Stimulated activated CD4-positive, alpha-beta T cell treated with anti-CD3 and anti-CD28 coated beads, Interleukin-4, amount 100 ng/mL, for 48 hours (primary cell): ENCODE results near the gene WDR45B.
"Not testable (repeated sequence)": the region's sequence is repeated elsewhere in the genome, so short reads cannot be mapped to it uniquely, and the experiment has no call there.

Experiments
- DNase-seq, 2 donors: peaks; one replicate each; pipeline ENCODE4 v3.0.0-alpha.2; 2020; ENCODE audit warnings: low read depth in 2 of 2

Gene WDR45B

DNA sequence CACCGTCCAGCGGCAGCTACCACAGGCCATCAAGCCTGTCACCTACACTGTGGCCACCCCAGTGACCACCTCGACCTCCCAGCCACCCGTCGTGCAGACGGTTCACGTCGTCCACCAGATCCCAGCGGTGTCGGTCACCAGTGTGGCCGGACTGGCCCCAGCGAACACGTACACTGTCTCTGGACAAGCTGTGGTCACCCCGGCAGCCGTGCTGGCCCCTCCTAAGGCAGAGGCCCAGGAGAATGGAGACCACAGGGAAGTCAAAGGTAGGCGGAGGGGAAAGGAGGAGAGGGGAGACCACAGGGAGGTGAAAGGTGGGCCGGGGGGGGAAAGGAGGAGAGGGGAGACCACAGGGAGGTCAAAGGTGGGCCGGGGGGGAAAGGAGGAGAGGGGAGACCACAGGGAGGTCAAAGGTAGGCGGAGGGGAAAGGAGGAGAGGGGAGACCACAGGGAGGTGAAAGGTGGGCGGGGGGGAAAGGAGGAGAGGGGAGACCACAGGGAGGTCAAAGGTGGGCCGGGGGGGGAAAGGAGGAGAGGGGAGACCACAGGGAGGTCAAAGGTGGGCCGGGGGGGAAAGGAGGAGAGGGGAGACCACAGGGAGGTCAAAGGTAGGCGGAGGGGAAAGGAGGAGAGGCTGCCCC, 62.2 kb downstream of the WDR45B start:
- not testable (repeated sequence) for DNase-seq

DNA sequence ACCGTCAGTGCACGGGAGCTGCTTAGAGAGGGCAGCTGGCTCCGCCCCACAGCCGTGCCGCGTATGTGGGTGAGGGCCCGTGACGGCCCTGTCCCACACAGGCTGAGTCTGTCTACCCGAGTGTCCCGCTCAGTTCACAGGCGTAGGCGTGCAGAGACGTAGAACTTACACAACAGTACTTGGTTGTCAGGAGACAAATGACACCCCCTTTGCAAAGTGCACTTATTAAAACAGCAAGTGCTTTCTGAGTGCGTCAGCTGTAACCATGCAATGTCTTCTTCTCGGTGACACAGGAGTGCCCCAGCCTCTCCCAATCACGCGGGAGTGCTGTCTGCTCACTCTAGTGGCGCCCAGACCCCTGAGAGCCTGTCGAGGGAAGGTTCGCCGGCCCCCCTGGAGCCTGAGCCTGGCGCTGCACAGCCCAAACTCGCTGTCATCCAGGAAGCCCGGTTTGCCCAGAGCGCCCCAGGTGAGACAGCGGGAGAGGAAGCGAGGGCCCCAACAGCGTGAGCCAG, 64.5 kb downstream of the WDR45B start:
- DNase-seq: no peak

DNA sequence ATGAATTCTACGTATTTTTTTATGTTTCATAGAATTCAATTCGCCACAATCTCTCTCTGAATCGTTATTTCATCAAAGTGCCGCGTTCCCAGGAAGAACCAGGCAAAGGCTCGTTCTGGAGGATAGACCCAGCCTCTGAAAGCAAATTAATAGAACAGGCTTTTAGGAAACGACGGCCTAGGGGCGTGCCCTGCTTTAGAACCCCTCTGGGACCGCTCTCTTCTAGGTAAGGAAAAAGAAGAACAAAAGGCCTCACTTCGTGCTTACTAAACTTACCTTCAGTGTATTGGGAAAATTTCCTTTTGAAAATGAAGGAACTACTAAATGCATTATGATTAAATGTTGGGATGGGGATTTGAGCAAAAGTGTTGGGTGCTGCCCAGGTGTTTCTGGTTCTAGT, 65.5 kb downstream of the WDR45B start:
- no peak for DNase-seq

DNA sequence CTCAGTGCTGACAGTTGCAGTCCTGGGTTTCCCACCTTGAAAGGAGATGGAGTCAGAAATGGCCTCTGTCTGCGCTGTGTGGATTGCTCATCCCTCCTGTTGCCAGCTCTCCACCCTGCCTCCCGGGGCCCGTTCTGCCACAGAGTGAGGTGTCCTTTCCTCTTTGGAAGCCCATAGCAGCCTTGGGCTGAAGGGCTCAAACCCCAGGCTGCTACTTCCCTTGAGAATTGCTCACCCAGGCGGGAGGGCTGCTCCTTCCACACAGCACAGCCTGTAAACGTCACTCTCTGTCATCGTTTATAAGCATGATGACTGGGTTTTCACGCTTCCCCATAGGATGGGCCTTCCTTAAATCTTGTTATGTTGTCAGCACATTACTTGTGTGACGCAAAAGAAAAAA, 66.0 kb downstream of the WDR45B start:
- DNase-seq: no peak

DNA sequence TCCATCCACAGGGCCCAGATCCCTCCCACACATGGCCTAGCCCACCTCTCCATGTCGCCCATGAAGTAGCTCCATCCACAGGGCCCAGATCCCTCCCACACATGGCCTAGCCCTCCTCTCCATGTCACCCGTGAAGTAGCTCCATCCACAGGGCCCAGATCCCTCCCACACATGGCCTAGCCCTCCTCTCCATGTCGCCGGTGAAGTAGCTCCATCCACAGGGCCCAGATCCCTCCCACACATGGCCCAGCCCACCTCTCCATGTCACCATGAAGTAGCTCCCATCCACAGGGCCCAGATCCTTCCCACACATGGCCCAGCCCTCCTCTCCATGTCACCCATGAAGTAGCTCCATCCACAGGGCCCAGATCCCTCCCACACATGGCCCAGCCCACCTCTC, 68.3 kb downstream of the WDR45B start:
- not testable (repeated sequence) for DNase-seq

DNA sequence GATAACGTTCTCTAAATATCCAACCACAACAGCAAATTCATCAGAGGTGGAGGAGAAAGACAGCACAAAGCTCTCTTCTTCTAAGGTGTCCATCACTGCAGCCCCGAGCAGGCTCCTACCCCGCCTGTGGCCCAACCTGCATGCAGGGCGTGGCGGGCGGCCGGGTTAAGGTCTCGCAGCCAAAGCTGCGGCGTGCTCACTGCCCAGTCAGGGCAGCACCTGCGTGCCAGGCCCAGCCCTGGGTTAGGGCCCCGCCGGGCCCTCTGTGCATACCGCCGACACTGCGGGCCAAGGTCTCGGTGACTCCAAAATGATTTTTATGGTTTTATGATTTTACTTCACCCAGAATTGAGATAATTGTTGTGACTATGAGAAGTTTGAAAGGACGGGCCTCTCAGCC, 70.9 kb downstream of the WDR45B start:
- no peak for DNase-seq

DNA sequence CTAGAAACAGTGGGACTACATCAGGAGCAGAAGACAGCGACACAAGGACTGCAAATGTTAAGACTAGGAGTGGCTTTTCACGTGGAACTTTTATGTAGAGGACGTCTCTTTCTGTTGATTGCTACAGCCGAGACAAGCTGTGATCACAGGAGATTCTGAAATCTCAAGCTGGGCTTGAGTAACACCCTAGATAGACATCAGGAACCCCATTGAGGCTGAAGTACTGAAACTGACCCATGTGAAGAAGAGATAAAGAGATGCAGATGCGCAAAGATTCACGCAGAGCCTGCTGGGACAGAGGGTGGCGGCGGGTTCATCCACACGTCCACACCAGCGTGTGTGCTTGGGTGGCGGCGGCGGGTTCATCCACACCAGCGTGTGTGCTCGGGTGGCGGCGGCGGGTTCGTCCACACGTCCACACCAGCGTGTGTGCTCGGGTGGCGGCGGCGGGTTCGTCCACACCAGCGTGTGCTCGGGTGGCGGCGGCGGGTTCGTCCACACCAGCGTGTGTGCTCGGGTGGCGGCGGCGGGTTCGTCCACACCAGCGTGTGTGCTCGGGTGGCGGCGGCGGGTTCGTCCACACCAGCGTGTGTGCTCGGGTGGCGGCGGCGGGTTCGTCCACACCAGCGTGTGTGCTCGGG, 72.5 kb downstream of the WDR45B start:
- DNase-seq: not testable (repeated sequence)

DNA sequence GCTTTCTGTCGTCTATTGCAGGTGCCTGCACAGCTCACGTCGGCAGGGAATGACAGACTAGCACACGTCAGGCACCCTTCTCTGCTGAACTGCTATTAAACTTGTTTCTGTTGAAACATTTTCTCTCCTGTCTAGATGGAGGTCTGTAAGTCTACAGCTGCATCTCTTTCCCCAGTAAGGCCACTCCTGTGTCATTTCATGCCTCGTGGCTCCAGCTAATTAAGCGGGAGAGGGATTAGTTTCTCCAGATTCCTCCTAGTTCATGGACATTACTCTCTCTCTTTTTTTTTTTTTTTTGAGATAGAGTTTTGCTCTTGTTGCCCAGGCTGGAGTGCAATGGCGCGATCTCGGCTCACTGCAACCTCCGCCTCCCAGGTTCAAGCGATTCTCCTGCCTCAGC, 74.2 kb downstream of the WDR45B start:
- DNase-seq: no peak

DNA sequence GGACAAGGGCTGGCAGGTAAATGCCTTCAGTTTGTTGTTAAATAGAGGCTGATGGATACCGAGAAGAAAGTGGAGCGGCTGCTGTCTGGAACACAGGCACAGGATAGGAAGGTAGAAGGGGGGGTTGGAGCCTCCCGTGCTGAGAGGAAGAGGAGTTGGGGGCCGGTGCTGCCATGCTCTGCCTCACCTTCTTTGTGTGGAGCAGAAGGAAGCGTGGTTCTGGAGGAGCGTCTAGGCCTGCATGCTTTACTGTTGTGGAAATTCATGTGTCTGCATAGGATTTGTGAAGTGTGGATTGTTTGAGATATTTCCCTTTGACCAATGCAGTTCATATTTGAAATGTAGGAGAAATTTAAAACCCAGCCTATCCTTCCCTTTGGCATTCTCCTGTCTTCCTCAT, 76.4 kb downstream of the WDR45B start:
- no peak for DNase-seq

DNA sequence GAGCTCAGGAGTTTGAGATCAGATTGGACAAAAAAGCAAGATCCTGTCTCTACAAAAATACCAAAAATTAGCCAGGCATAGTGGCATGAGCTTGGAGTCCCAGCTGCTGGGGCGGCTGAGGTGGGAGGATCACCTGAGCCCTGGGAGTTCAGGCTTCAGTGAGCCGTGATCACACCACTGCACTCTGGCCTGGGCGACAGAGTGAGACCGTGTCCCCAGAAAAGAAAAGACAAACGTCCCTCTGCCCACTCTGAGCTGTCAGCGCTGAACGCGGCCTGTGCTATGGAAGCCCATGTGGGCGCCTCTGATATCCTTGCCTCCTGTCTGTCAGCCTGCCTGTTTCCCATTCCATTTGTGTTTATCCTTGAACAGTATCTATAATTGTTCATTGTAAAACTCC, 78.0 kb downstream of the WDR45B start:
- DNase-seq: no peak

DNA sequence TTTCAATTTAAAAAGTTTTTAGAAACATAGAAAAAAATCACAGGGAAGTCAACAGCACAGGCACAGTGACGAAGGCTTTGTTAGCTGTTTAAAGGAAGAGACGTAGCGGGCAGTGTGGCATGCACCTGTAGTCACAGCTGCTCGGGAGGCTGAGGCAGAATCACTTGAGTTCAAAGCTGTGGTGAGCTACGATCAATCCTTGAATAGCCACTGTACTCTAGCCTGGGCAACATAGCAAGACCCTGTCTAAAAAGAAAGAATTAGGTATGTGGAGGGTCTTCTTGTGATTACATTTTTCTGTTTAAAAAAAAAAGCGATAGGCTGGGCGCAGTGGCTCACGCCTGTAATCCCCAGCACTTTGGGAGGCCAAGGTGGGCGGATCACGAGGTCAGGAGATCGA, 78.6 kb downstream of the WDR45B start:
- DNase-seq: no peak

DNA sequence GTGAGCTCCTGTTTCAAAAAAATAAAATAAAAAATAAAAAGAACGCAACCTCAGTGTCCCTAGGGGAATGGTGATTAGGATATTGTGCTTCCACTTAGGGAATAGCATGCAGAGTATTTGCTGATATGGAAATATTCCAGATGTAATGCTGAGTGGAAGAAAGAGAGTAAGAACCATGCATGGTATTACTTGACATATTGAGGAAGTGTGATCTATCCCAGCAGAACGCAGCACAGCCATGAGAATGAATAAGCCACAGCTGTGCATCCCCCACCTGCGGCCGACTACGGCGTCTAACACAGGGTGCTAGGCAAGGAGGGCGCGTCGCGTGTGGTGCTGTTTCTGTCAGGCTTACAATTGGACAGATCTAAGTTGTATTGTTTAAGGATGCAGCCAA, 79.2 kb downstream of the WDR45B start:
- no peak for DNase-seq

DNA sequence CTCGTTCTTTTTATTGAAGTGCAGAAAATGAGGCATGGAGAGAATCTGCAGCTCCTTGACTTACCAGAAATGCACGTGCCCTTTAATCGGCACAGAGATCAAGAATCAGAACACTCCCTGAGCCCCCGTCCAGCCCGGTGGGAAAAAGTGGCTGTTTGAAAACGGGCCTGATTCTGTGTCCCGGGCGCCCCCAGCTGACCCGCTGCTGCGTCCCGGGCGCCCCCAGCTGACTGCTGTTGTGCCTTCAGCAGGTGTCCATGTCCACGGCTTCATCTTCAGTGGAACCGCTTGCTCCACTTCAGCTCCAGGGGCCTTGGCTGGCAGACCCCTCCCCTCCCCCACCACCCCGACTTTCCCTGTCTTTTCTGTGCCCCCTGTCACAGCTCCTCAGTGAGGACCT, 81.0 kb downstream of the WDR45B start:
- no peak for DNase-seq

DNA sequence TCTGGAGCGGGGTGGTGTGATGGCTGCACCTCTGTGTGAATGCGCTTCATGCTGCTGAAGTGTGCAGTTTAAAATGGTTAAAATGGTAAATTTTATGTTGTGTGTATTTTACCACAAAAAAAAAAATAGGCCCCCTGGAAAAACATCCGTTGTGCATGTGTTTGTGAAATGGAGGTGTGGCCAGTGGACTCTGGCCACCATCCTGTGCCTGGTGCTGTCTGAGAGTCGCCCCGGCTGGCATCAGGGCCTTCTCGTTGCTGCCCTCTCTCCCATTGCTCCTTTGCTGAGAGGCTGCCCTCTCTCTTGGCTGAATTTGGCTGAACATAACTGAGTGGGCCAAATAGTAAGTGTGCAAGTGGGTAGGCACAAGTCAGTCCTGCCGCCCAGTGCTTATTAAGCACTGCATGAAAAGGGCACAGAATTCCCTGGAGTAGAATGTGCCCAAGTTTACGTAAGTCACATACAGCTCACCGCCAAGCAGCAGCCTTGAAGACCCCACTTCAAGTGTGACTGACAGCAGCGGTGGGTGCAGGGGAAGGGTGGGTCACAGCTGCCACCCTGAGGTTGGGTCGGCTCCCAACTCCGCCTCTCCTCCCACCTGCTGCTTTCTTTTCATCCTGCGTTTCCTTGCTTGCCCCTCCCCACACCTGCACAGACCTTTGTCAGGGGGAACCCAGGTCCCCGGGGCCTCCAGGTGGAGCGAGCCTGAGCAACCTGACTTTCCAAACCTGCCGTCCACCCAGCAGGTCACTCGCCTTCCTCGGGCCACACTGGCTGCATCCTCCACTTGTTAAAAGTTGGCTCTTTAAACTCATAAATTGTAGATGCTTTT, 81.9 kb downstream of the WDR45B start:
- DNase-seq: no peak

DNA sequence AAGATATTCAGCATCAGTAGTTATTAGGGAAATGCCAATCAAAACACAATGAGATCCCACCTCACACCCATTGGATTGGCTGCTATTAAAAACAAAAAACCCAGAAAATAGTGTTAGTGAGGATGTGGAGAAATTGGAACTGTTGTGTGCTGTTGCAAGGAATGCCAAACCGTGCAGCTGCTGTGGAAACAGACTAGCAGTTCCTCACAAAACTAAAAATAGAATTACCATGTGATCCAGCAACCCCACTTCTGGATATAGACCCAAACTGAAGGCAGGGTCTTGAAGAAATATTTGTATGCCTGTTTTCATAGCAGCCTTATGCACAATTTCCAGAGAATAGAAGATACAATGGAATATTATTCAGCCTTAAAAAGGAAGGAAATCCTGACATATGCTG, 82.7 kb downstream of the WDR45B start:
- DNase-seq: no peak
